ENCODE results near the gene EPHA8.

- no peak for TF ChIP-seq SUZ12 (IDR thresholded peaks at IDR 0.05)
- TF ChIP-seq PKNOX1 (IDR thresholded peaks at IDR 0.05) = no peak
- TF ChIP-seq FOXK2 (IDR thresholded peaks at IDR 0.05) = no peak
- TF ChIP-seq L3MBTL2 (conservative IDR thresholded peaks at IDR 0.05) = no peak
- no peak for TF ChIP-seq HDGF (IDR thresholded peaks at IDR 0.05; ENCODE audit: borderline replicate concordance)
- no peak for TF ChIP-seq FOXA1 (IDR thresholded peaks at IDR 0.05)
- no peak for TF ChIP-seq FOXM1 (IDR thresholded peaks at IDR 0.05; ENCODE audit: borderline replicate concordance)
- TF ChIP-seq ELF4 (IDR thresholded peaks at IDR 0.05) = no peak
- no peak for TF ChIP-seq BHLHE40 (IDR thresholded peaks at IDR 0.05; ENCODE audit: borderline replicate concordance)
- TF ChIP-seq ZNF384 (IDR thresholded peaks at IDR 0.05) = no peak
- no peak for TF ChIP-seq SP1 (IDR thresholded peaks at IDR 0.05)
- no peak for TF ChIP-seq LEF1 (IDR thresholded peaks at IDR 0.05; ENCODE audit: borderline replicate concordance)
- TF ChIP-seq NFRKB (IDR thresholded peaks at IDR 0.05) = no peak
- no peak for TF ChIP-seq TARDBP (IDR thresholded peaks at IDR 0.05)
Measured at GRCh38 chr1:22645931-22646330, 82.6 kb downstream of the EPHA8 start.
